KMS-11 (cell line): ENCODE measurements around the gene GMPPA.
A peak's percentile ranks its signal among the peaks of the same experiment; 100 is the strongest.

Source experiments
- H2AFZ ChIP-seq: fragments of 200-600 bp; sonication (generic); 2 replicates; pipeline ENCODE4 v1.6.1; 2016; ENCODE audit warnings: antibody characterized with exemption, mixed run types, low read depth
- H3K27ac ChIP-seq: fragments of 200-600 bp; sonication (generic); 2 replicates; pipeline ENCODE4 v1.6.1; 2016; ENCODE audit warnings: mild to moderate bottlenecking, mixed run types
- H3K27me3 ChIP-seq: fragments of 200-600 bp; sonication (generic); 2 replicates; pipeline ENCODE4 v1.6.1; 2017; ENCODE audit warnings: mild to moderate bottlenecking, low read depth, mixed run types, moderate library complexity; ENCODE audit not compliant: insufficient read depth
- H3K36me3 ChIP-seq: fragments of 200-600 bp; sonication (generic); 2 replicates; pipeline ENCODE4 v1.6.1; 2017; ENCODE audit warnings: mild to moderate bottlenecking, mixed run types; ENCODE audit not compliant: insufficient read depth
- H3K4me1 ChIP-seq: fragments of 200-600 bp; sonication (generic); 2 replicates; pipeline ENCODE4 v1.6.1; 2016; ENCODE audit warnings: mild to moderate bottlenecking, low read depth, mixed run types; ENCODE audit not compliant: poor library complexity, severe bottlenecking
- H3K4me2 ChIP-seq: fragments of 200-600 bp; sonication (generic); 2 replicates; pipeline ENCODE4 v1.7.0; 2016; ENCODE audit warnings: mild to moderate bottlenecking, mixed run types
- H3K4me3 ChIP-seq: fragments of 200-600 bp; sonication (generic); IDR thresholded peaks from 2 replicates; pipeline ENCODE4 v1.6.1; 2017; ENCODE audit warnings: low read depth, low read length, mixed read lengths; ENCODE audit not compliant: insufficient read depth
- H3K79me2 ChIP-seq: fragments of 200-600 bp; sonication (generic); 2 replicates; pipeline ENCODE4 v1.6.1; 2016; ENCODE audit warnings: low read depth, mixed run types; ENCODE audit not compliant: insufficient read depth
- H3K9ac ChIP-seq: fragments of 200-600 bp; sonication (generic); 2 replicates; pipeline ENCODE4 v1.6.1; 2016; ENCODE audit warnings: mild to moderate bottlenecking, mixed run types
- H4K20me1 ChIP-seq: fragments of 200-600 bp; sonication (generic); 2 replicates; pipeline ENCODE4 v1.6.1; 2016; ENCODE audit warnings: mild to moderate bottlenecking, mixed run types; ENCODE audit not compliant: insufficient read depth
- TF ChIP-seq, protein P1 (sequence below): fragments of 200-600 bp; sonication (generic); conservative IDR thresholded peaks from 2 replicates; pipeline ENCODE4 v1.6.1; 2017; ENCODE audit warnings: low read depth, mild to moderate bottlenecking, antibody characterized with exemption, low read length, moderate library complexity, mixed read lengths

The GMPPA gene

GRCh38 chr2:219498280-219499057 lies at the start of gene GMPPA:
Gene GMPPA (plus strand): TSS chr2:219498891. CDS start chr2:219499976, 1,085 bp downstream.
- Histone ChIP-seq H2AFZ (peak within 1 kb of the TSS; percentile 95), H3K36me3 (no peaks in the 10 kb centered on the region), H4K20me1 (no peaks in the 10 kb centered on the region), H3K4me2 (peak within 1 kb of the TSS; percentile 97), H3K79me2 (no peaks in the 10 kb centered on the region), H3K27me3 (peaks cover 18% of the 10 kb centered on the region), H3K4me3 (peak within 1 kb of the TSS; percentile 78), H3K9ac (peak within 1 kb of the TSS; percentile 87), H3K27ac (0 out of 2 replicates have a peak within 1 kb of the TSS, but pooled peaks have one; percentile 8), H3K4me1 (peaks cover 13% of the 10 kb centered on the region)
- TF ChIP-seq, protein P1, sequence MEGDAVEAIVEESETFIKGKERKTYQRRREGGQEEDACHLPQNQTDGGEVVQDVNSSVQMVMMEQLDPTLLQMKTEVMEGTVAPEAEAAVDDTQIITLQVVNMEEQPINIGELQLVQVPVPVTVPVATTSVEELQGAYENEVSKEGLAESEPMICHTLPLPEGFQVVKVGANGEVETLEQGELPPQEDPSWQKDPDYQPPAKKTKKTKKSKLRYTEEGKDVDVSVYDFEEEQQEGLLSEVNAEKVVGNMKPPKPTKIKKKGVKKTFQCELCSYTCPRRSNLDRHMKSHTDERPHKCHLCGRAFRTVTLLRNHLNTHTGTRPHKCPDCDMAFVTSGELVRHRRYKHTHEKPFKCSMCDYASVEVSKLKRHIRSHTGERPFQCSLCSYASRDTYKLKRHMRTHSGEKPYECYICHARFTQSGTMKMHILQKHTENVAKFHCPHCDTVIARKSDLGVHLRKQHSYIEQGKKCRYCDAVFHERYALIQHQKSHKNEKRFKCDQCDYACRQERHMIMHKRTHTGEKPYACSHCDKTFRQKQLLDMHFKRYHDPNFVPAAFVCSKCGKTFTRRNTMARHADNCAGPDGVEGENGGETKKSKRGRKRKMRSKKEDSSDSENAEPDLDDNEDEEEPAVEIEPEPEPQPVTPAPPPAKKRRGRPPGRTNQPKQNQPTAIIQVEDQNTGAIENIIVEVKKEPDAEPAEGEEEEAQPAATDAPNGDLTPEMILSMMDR, result 0 out of 2 replicates have a peak, but pooled peaks have one; percentile 16

DNA sequence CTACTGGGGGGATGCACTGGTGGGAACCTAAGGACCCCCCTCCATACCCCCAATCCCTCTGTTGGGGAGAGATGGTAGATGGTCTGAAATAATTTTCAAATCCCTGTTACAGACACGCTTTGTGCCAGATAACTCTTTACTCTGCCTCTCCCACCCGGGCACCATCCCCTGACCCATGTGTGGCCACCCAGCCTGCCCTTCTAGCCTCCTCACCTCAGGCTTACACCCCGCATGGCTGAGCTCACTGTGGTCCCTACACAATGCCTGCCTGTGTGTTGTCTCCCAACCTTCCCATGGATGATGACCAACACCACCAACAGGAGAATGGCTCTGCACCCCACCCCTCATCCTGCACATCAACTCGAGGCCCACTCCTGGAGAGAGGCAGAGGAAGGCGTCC lies 49.1 kb upstream of the GMPPA start:
- H3K4me3 ChIP-seq, result no peak overlapping the region
- no peak overlapping the region for H3K4me2 ChIP-seq
- TF ChIP-seq, protein P1, result no peak
- H3K36me3 ChIP-seq, result no peaks in the 10 kb centered on the region
- H3K27me3 ChIP-seq, result peaks cover 28% of the 10 kb centered on the region
- H3K9ac ChIP-seq, result no peak overlapping the region
- no peaks in the 10 kb centered on the region for H3K79me2 ChIP-seq
- no peaks in the 10 kb centered on the region for H3K4me1 ChIP-seq
- no peak overlapping the region for H3K27ac ChIP-seq
- H4K20me1 ChIP-seq, result no peaks in the 10 kb centered on the region
- H2AFZ ChIP-seq, result no peak overlapping the region

DNA sequence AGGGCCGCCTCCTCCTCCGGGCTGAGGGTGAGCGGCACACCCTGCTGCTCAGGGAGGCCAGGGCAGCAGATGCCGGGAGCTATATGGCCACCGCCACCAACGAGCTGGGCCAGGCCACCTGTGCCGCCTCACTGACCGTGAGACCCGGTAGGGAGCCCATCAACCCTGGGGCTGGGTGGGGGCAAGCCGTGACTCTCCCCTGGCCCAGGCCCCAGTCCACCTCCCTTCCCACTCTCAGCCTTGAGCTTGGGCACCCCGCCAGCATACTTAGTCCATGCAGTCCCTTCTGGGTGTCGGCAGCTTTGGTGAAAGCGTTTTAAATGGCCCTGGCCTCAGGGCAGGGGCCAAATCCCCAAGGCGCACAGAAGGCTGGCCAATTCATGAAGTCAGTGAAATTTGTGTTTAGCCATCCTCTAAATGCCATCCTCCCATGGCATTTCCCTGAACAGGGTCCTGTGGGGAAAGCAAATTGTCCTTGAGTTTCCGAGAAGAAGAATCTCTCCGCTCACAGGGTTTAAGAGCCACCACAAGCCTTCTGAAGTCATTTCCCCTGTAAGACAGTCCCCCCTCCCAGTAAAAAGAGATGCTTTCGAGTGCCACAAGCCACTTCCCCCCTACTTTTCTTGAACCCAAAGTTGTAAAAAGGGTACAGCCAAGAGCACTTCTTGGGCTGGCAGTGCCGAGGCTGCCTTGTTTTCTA lies 46.9 kb upstream of the GMPPA start:
- Histone ChIP-seq H2AFZ (no peak overlapping the region), H3K9ac (no peak overlapping the region), H3K79me2 (no peaks in the 10 kb centered on the region), H3K4me1 (no peaks in the 10 kb centered on the region), H3K27ac (no peak overlapping the region), H3K27me3 (peaks cover 24% of the 10 kb centered on the region), H3K36me3 (no peaks in the 10 kb centered on the region), H4K20me1 (no peaks in the 10 kb centered on the region), H3K4me2 (no peak overlapping the region), H3K4me3 (no peak overlapping the region)
- TF ChIP-seq, protein P1, result no peak

GRCh38 chr2:219452361-219453317 lies 46.1 kb upstream of the GMPPA start:
- TF ChIP-seq, protein P1, result no peak
- H3K27me3 ChIP-seq, result peaks cover 23% of the 10 kb centered on the region
- H3K79me2 ChIP-seq, result no peaks in the 10 kb centered on the region
- no peak overlapping the region for H3K27ac ChIP-seq
- H3K4me2 ChIP-seq, result no peak overlapping the region
- no peaks in the 10 kb centered on the region for H4K20me1 ChIP-seq
- H3K36me3 ChIP-seq, result no peaks in the 10 kb centered on the region
- H3K4me3 ChIP-seq, result no peak overlapping the region
- no peak overlapping the region for H2AFZ ChIP-seq
- H3K9ac ChIP-seq, result no peak overlapping the region
- no peaks in the 10 kb centered on the region for H3K4me1 ChIP-seq
